HepG2 (cell line): ENCODE results near the gene ENDOU. TPM values are rescaled to one million over a fixed set of nuclear protein-coding genes. Genes with fewer than 3 reads are reported as not detected.

Source experiments
- CHD4 ChIP-seq: fragments of 200-600 bp; sonication (generic); IDR thresholded peaks from 2 replicates; pipeline ENCODE4 v1.7.0; 2017; ENCODE audit warnings: mild to moderate bottlenecking, low read length, borderline replicate concordance
- CREB1 ChIP-seq, 2 experiments: fragments of 450-650 bp in 1 of 2; IDR thresholded peaks; 2 replicates each; pipeline ENCODE4 v1.6.1; 2016 to 2017; ENCODE audit warnings: control low read depth in 1 of 2, mild to moderate bottlenecking in 1 of 2, missing compliant biosample characterization in 1 of 2, missing genetic modification characterization in 1 of 2
- EHMT2 ChIP-seq: fragments of 200-600 bp; sonication (generic); IDR thresholded peaks from 2 replicates; pipeline ENCODE4 v1.7.0; 2017; ENCODE audit warnings: antibody characterized with exemption, low read depth, low read length, borderline replicate concordance
- HNRNPL ChIP-seq: fragments of 200-400 bp; formaldehyde crosslinking; IDR thresholded peaks from 2 replicates; pipeline ENCODE4 v1.6.1; 2017; ENCODE audit warnings: mild to moderate bottlenecking, low read depth, low read length
- MAZ ChIP-seq, 2 experiments: sonication (generic) in 1 of 2; formaldehyde crosslinking in 1 of 2; IDR thresholded peaks; 2 replicates each; pipeline versions ENCODE4 v1.5.0 to v1.6.1; 2012 to 2020; ENCODE audit warnings: low read depth in 2 of 2, mild to moderate bottlenecking in 2 of 2, borderline replicate concordance in 1 of 2, improper control_type of control experiment in 1 of 2, low read length in 1 of 2, missing genetic modification reagents in 1 of 2, moderate library complexity in 1 of 2
- MYC ChIP-seq: sonication (generic); formaldehyde crosslinking; IDR thresholded peaks from 2 replicates; pipeline ENCODE4 v1.9.0; 2021; ENCODE audit warnings: missing genetic modification reagents, borderline replicate concordance
- REXO4 ChIP-seq: sonication (generic); formaldehyde crosslinking; IDR thresholded peaks from 2 replicates; pipeline ENCODE4 v1.8.0; 2022; ENCODE audit warnings: missing genetic modification reagents, mild to moderate bottlenecking, borderline replicate concordance
- TIGD3 ChIP-seq: sonication (generic); formaldehyde crosslinking; IDR thresholded peaks from 2 replicates; pipeline ENCODE4 v1.5.1; 2020; ENCODE audit warnings: mild to moderate bottlenecking, missing genetic modification reagents, borderline replicate concordance
- ZNF292 ChIP-seq: sonication (generic); formaldehyde crosslinking; IDR thresholded peaks from 2 replicates; pipeline ENCODE4 v1.8.1; 2022; ENCODE audit warnings: mild to moderate bottlenecking, low read depth, missing genetic modification reagents, borderline replicate concordance
- ZNF407 ChIP-seq: sonication (generic); formaldehyde crosslinking; IDR thresholded peaks from one replicate; pipeline ENCODE4 v1.5.1; 2020; ENCODE audit warnings: mild to moderate bottlenecking, missing genetic modification reagents; ENCODE audit errors: not compliant biosample characterization
- ZNF737 ChIP-seq: sonication (generic); formaldehyde crosslinking; IDR thresholded peaks from 2 replicates; pipeline ENCODE4 v1.5.0; 2020; ENCODE audit warnings: missing genetic modification reagents, mild to moderate bottlenecking, borderline replicate concordance
- ZNF766 ChIP-seq: sonication (generic); formaldehyde crosslinking; IDR thresholded peaks from 2 replicates; pipeline ENCODE4 v1.5.0; 2020; ENCODE audit warnings: missing genetic modification reagents, borderline replicate concordance
- ZSCAN9 ChIP-seq: IDR thresholded peaks from 2 replicates; pipeline ENCODE4 v1.6.1; 2016; ENCODE audit warnings: borderline replicate concordance
- polyA plus RNA-seq, 8 experiments: library from polyadenylated mRNA; depleted of rRNA in 3 of 8; stranded (reverse) in 7 of 8; unstranded in 1 of 8; fragments of >200 nt; fragmentation: Illumina TruSeq in 4 of 8; extraction: Trizol in 4 of 8; gene quantifications; 2 replicates each; pipeline versions ENCODE4 v1.2.1 to v1.2.3, GENCODE V29; 2011 to 2016; ENCODE audit warnings: low read depth in 4 of 8, missing spikeins in 1 of 8, mixed read lengths in 1 of 8; ENCODE audit not compliant: insufficient read depth in 1 of 8
- total RNA-seq, 5 experiments: library from RNA; depleted of rRNA; stranded (reverse); fragments of >200 nt; fragmentation: Illumina TruSeq; extraction: Trizol; gene quantifications; 2 replicates each; pipeline ENCODE4 v1.2.3, GENCODE V29; 2016; ENCODE audit warnings: low read depth in 1 of 5
- TF ChIP-seq, protein P1 (sequence below): sonication (generic); formaldehyde crosslinking; IDR thresholded peaks from 2 replicates; pipeline ENCODE4 v1.8.1; 2022; ENCODE audit warnings: low read depth, mild to moderate bottlenecking, missing genetic modification reagents

Gene ENDOU
- total and polyA plus RNA-seq, 2 of the 13 experiments (the other 11 are each of a cell fraction or from before 2014, with no cell fraction given), result not detected

- TF ChIP-seq, protein P1, sequence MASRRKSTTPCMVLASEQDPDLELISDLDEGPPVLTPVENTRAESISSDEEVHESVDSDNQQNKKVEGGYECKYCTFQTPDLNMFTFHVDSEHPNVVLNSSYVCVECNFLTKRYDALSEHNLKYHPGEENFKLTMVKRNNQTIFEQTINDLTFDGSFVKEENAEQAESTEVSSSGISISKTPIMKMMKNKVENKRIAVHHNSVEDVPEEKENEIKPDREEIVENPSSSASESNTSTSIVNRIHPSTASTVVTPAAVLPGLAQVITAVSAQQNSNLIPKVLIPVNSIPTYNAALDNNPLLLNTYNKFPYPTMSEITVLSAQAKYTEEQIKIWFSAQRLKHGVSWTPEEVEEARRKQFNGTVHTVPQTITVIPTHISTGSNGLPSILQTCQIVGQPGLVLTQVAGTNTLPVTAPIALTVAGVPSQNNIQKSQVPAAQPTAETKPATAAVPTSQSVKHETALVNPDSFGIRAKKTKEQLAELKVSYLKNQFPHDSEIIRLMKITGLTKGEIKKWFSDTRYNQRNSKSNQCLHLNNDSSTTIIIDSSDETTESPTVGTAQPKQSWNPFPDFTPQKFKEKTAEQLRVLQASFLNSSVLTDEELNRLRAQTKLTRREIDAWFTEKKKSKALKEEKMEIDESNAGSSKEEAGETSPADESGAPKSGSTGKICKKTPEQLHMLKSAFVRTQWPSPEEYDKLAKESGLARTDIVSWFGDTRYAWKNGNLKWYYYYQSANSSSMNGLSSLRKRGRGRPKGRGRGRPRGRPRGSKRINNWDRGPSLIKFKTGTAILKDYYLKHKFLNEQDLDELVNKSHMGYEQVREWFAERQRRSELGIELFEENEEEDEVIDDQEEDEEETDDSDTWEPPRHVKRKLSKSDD, result no peak
- no peak for TF ChIP-seq ZSCAN9 (CRISPR knock-in tag)
- TF ChIP-seq ZNF292, result no peak
- TF ChIP-seq EHMT2, result no peak
- no peak for TF ChIP-seq ZNF766 (CRISPR knock-in tag)
- TF ChIP-seq TIGD3 (CRISPR knock-in tag), result no peak
- peak; percentile 38 for TF ChIP-seq ZNF407 (CRISPR knock-in tag)
- TF ChIP-seq HNRNPL, result peak; percentile 54; the same call in 1 of the 2 replicates
- TF ChIP-seq CHD4, result no peak
- peak; percentile 16; the same call in 1 of the 2 replicates for TF ChIP-seq MAZ (IDR thresholded peaks at IDR 0.05; ENCODE audit: borderline replicate concordance, low read depth, low read length)
- TF ChIP-seq MAZ (CRISPR knock-in tag; IDR thresholded peaks at IDR 0.05; ENCODE audit: low read depth), result no peak
- TF ChIP-seq CREB1 (IDR thresholded peaks at IDR 0.05), result no peak
- no peak for TF ChIP-seq CREB1 (CRISPR knock-in tag; IDR thresholded peaks at IDR 0.05)
- TF ChIP-seq REXO4, result no peak
- no peak for TF ChIP-seq ZNF737 (CRISPR knock-in tag)
- TF ChIP-seq MYC (CRISPR knock-in tag), result peak; percentile 73; the same call in 1 of the 2 replicates
Observed at GRCh38 chr12:47758834-47759690, 33.8 kb upstream of the ENDOU start, which contains the start of gene RAPGEF3 (continued).
